A673 (cell line): Measurements from ENCODE around the gene TUT7.

ENCODE experiments used
- CTCF ChIP-seq: fragments of 300-800, 200-600 bp; sonication (generic); conservative IDR thresholded peaks from 2 replicates; pipeline ENCODE4 v1.5.1; 2017; ENCODE audit warnings: low read depth, mild to moderate bottlenecking, antibody characterized with exemption, low read length, moderate library complexity, mixed read lengths
- EZH2 ChIP-seq: fragments of 200-600 bp; sonication (generic); IDR thresholded peaks from 2 replicates; pipeline ENCODE4 v1.6.1; 2017; ENCODE audit warnings: borderline replicate concordance, low read depth, mild to moderate bottlenecking, mixed read lengths, antibody characterized with exemption, low read length; ENCODE audit not compliant: poor library complexity, severe bottlenecking

GRCh38 chr9:86361176-86361575 lies 7.0 kb upstream of the TUT7 start:
- TF ChIP-seq EZH2 (no peak), CTCF (no peak)
